DLD1 (cell line): Measurements from ENCODE around the gene RAB3C.
"Not testable (repeated sequence)": the region's sequence is repeated elsewhere in the genome, so short reads cannot be mapped to it uniquely, and the experiment has no call there.

Experiments
- in situ Hi-C: cut with HindIII; loops from 2 replicates; pipeline ENCODE4 v1.10.0; 2017; ENCODE audit warnings: low sequenced_read_pairs

The RAB3C gene

GRCh38 chr5:58600613-58601012 lies 17.7 kb downstream of the RAB3C start:
- in situ Hi-C loops = not testable (repeated sequence)

DNA sequence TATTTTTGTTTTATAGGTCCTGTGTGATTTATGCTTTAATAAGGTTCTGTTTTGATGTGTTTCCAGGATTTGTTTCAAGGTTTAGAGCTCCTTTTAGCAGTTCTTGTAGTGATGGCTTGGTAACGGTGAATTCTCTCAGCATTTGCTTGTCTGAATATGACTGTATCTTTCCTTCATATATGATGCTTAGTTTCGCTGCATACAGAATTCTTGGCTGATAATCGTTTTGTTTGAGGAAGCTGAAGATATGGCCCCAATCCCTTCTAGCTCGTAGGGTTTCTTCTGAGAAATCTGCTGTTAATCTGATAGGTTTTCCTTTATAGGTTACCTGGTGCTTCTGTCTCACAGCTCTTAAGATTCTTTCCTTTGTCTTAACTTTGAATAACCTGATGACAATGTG lies 20.0 kb downstream of the RAB3C start:
- in situ Hi-C loops = not testable (repeated sequence)

DNA sequence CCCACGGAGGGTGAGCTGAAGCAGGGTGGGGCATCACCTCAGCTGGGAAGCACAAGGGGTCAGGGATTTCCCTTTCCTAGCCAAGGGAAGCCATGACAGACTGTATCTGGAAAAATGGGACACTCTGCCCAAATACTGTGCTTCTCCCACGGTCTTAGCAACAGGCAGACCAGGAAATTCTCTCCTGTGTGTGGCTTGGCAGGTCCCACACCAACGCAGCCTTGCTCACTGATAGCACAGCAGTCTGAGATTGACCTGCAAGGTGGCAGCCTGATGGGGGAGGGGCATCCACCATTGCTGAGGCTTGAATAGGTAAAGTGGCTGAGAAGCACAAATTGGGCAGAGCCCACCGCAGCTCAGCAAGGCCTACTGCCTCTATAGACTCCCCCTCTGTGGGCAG lies 23.2 kb downstream of the RAB3C start:
- in situ Hi-C loops = no loop called here

- in situ Hi-C loops = no loop called here
Measured at GRCh38 chr5:58615972-58616371, 33.1 kb downstream of the RAB3C start.

DNA sequence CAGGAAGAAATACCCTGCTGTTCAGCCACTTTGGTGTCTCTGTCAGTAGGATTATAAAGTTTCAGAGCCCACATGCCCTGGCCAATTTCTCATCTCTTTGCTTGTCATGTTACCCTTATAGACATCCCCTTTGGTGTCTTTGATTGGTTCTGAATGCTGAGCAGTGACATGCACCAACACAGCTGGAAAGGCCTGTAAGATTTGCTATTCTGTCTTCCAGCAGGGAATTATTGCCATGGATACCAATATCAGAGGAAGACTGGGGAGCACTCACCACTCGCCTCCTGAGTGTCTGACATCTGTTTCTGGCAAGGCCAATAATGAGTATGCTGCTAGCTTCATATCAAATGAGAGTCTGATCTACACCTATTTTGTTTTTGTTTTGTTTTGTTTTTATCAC lies 34.4 kb downstream of the RAB3C start:
- in situ Hi-C loops = no loop called here

DNA sequence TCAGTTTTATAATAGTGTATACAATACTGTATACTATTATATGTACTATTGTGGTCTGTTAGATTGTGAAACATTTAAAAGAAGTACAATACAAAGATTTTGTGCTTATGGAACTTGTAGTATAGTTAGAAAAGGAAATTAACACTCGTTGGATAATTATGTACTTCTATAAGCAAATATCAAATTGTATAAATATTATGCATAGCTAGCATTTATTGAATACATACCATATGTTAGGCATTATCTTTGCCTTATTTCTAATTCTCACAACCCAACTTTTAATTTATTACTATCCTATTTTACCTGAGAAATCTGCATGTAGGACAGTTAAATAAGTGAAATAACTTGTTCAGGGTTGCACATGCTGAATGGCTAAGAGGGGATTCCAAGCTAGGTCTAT lies 37.5 kb downstream of the RAB3C start:
- in situ Hi-C loops = no loop called here

DNA sequence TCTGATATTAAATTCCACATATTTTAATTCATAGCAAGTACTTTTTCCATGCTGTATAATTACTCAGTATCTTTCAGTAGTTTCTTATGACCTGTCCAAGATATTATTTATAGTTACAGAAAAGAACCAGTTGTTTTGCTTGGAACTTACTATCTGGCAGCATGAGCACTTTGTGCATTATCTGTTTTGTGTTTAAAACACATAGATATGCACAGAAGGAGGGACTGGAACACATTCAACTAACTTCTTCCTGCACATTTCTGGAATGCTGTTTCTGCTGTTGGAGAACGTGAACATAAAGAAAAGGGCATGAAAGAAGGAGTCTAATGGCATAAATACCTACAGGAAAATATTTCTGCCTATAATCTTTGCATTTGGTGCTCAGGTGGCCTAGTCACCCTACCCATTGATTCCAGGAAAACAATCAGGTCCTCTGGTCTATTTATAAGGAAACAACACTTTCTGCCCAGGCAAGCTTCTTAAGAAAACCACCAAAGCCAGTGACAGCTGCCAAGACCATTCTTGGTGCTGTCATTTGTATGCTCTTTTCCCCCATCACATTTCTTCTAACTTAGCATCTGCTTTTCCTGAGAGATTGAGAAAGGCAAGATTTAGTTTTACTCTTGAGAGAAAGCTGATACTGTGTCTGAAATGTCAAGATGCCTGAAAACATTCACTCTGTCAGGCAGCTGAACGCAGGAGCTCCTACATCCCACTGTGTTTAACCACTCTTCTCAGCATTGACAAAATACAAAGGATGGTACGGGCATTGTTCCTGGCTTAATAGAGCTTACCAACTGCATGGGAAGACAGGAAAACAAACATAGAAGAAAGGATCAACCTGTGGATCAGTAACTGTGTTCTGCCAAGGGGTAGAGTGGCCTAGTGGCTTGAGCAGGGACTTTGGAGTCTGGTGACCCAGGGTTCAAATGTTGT lies 40.3 kb downstream of the RAB3C start:
- in situ Hi-C loops = no loop called here

DNA sequence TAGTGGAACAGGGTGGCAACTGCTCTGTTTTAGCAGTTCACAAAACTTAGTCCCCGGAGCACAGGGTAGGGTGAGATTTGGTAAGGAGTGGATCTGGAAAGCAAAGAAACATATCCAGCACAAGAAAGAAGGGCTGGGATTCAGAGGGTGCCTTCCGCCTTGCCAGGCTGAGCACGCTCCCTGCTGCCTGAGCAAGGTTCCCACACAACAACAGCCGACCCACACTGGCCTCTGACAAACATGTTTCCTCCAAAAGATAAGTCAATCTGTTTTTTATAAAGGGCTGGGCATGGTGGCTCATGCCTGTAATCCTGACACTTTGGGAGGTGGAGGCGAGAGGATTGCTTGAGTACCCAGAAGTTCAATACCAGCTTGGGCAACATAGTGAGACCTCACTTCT lies 45.8 kb downstream of the RAB3C start:
- in situ Hi-C loops = no loop called here

- in situ Hi-C loops = no loop called here
Measured at GRCh38 chr5:58629271-58630159, 46.6 kb downstream of the RAB3C start.

- in situ Hi-C loops = no loop called here
Measured at GRCh38 chr5:58631895-58632294, 49.0 kb downstream of the RAB3C start.

- in situ Hi-C loops = no loop called here
Measured at GRCh38 chr5:58635416-58635815, 52.5 kb downstream of the RAB3C start.

DNA sequence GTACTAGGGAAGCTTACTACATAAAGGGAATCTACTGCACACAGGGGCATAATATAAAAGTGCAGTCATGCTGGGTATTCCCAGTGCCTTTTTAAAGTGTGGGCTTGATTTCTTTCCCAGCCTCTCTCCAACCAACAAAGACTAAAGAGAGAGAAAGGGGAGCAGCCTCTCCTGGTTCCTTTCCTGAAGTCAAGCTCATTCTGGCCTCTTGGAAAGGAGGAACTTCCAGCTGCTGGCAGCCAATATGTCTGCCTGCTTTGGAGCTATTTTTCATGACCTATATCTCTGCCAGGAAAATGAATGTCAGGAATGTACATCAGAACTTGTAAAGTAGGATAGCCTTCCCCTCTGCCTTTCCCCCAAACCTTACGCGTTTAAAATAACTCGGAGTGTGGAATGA lies 57.1 kb downstream of the RAB3C start:
- in situ Hi-C loops = no loop called here

DNA sequence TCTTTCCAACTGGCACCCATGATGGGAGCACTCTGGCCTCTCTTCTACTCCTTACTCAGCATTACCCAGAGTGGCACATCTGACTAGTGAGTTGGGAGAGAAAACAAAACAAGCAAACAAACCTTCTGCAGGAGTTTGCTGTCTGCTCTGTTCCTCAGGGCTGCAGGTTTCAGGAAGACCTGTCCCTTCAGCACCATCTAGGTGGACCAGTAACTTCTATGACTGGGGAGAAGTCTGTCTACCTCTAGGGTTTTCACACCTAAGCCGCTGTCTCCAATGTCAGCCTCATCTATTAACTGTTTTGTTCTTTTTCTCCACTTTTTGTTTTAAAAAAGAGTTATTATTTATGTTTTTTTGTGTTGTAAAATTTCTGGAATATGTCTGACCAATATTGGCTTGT lies 58.7 kb downstream of the RAB3C start:
- in situ Hi-C loops = no loop called here

GRCh38 chr5:58648846-58649245 lies 66.0 kb downstream of the RAB3C start:
- in situ Hi-C loops = no loop called here

GRCh38 chr5:58649716-58650115 lies 66.8 kb downstream of the RAB3C start:
- in situ Hi-C loops = no loop called here

DNA sequence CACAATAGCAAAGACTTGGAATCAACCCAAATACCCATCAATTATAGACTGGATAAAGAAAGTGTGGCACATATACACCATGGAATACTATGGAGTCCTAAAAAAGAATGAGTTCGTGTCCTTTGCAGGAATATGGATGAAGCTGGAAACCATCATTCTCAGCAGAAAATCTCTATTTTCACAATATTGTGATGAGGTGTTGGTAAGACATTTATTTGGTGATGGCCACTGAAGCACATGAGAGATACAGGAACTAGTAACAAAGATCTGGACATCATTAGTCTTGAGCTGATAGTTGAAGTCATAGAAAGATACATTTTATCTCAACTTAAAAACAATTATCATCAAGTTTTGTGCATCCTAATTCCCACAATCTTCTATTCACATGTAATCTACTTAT lies 70.6 kb downstream of the RAB3C start:
- in situ Hi-C loops = no loop called here

DNA sequence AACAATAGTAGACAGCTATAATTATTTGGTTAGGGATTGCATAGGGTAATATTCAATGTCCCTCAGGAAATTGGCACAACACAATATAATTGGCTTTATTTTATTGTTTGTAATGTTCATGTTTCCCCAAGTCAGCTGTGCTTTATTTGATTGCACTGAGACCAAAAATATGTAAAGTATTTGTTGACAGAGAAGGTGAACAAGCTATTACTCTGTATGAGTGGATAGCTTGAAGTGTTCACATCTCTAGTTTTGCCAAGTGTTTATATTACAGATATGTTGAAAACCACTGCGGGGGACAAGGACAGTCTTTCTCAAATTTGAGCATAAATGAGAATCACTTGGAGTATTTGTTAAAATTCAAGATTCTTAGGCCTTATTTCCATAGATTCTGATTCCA lies 83.3 kb downstream of the RAB3C start:
- in situ Hi-C loops = no loop called here

GRCh38 chr5:58666598-58667581 lies 84.0 kb downstream of the RAB3C start:
- in situ Hi-C loops = no loop called here

DNA sequence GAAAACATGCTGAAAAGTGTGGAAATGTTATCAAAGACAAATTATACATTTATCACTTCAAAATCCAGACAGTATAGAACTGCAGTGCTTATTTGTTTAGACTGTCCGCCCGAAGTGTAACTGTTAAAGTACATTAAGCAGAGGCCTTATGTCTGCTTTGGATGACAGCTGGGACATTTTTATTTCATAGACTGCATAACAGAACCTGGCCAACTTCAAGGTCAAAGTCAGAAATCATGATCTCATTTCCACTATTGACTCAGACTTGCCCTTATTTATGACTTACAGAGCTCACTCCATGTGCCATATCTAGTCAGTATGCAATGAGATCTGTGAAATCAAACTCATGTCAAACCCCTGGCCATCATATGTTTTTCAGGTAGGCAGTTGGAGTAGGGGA lies 87.7 kb downstream of the RAB3C start:
- in situ Hi-C loops = no loop called here

- in situ Hi-C loops = no loop called here
Measured at GRCh38 chr5:58671155-58671554, 88.3 kb downstream of the RAB3C start.

GRCh38 chr5:58672521-58672920 lies 89.6 kb downstream of the RAB3C start:
- in situ Hi-C loops = no loop called here
